Thyroid gland (tissue), 4 donors: ENCODE measurements around the gene C2orf81. TPM values are rescaled to one million over a fixed set of nuclear protein-coding genes. Genes with fewer than 3 reads are reported as not detected.

Experiments
- DNase-seq, 2 donors: peaks; one replicate each; pipeline ENCODE4 v3.0.0-alpha.2; 2019
- H3K27ac ChIP-seq, 3 donors: fragments of 200-600 bp; sonication (generic); 1 replicate in 2 of 3; 2 replicates in 1 of 3; pipeline ENCODE4 v1.5.1; 2016 to 2019; ENCODE audit warnings: mild to moderate bottlenecking in 1 of 3, moderate library complexity in 1 of 3
- H3K27me3 ChIP-seq: fragments of 200-600 bp; sonication (generic); one replicate; pipeline ENCODE4 v1.5.1; 2019
- H3K36me3 ChIP-seq, 2 donors: fragments of 200-600 bp; sonication (generic); one replicate each; pipeline ENCODE4 v1.5.1; 2016 to 2019
- H3K4me1 ChIP-seq, 2 donors: fragments of 200-600 bp; sonication (generic); one replicate each; pipeline ENCODE4 v1.5.1; 2017 to 2019
- H3K4me3 ChIP-seq, 3 donors: fragments of 200-600 bp; sonication (generic); replicated peaks in 1 of 3; 1 replicate in 2 of 3; 2 replicates in 1 of 3; pipeline ENCODE4 v1.5.1; 2016; ENCODE audit warnings: mild to moderate bottlenecking in 1 of 3
- H3K9me3 ChIP-seq: fragments of 200-600 bp; sonication (generic); one replicate; pipeline ENCODE4 v1.5.1; 2017
- CTCF ChIP-seq, 6 experiments: fragments of 200-600 bp in 3 of 6; fragments of 450-650 bp in 3 of 6; sonication (generic) in 3 of 6; IDR thresholded peaks; one replicate each; pipeline ENCODE4 v1.5.1; 2016 to 2019; ENCODE audit warnings: antibody characterized with exemption in 6 of 6, mild to moderate bottlenecking in 2 of 6, inconsistent platforms in 1 of 6, moderate library complexity in 1 of 6
- POLR2A ChIP-seq, 2 donors: fragments of 450-650 bp; IDR thresholded peaks; one replicate each; pipeline ENCODE4 v1.6.1; 2017; ENCODE audit warnings: antibody characterized with exemption in 2 of 2, mild to moderate bottlenecking in 2 of 2, moderate library complexity in 1 of 2
- WGBS, 2 donors: methylation state at CpG; one replicate each; pipeline ENCODE4 v1.1.5; 2017; 5-methylcytosine and 5-hydroxymethylcytosine counted together
- intact Hi-C: fragments of 100-400 bp; cut with DNase I; formaldehyde crosslinking; loops from one replicate; pipeline ENCODE4 v1.15.1; 2023
- total RNA-seq, 4 donors: library from RNA; depleted of rRNA; stranded (reverse); fragments of >200 nt; gene quantifications; one replicate each; pipeline ENCODE4 v1.2.3, GENCODE V29; 2016

Gene C2orf81
- total RNA-seq, 4 donors from 2014 or later: 2.3 to 3.4 (median 3.1) TPM

- Histone ChIP-seq H3K4me1 (peaks cover 23 to 25% of the 10 kb centered on the region in 2 donors), H3K9me3 (no peaks in the 10 kb centered on the region), H3K27me3 (no peaks in the 10 kb centered on the region), H3K36me3 (no peaks in the 10 kb centered on the region), H3K27ac (no peak overlapping the region), H3K4me3 (no peak overlapping the region)
- intact Hi-C loops: no loop called here
- TF ChIP-seq CTCF (IDR thresholded peaks at IDR 0.05) (no peak), POLR2A (IDR thresholded peaks at IDR 0.05) (no peak)
- DNase-seq: no peak
- WGBS, 2 donors: 81 to 86% methylated on average over 1 of the region's 1 CpG
Observed at GRCh38 chr2:74419345-74419744, 2.1 kb downstream of the C2orf81 start.

GRCh38 chr2:74418312-74418711 is 3.1 kb downstream of the C2orf81 start:
- H3K27ac ChIP-seq: no peak overlapping the region
- intact Hi-C loops: no loop called here
- no peaks in the 10 kb centered on the region for H3K9me3 ChIP-seq
- H3K36me3 ChIP-seq: no peaks in the 10 kb centered on the region
- no peak for DNase-seq
- WGBS, 2 donors: 79 to 81% methylated on average over 27 of the region's 27 CpGs
- no peak overlapping the region for H3K4me3 ChIP-seq
- peaks cover 26 to 29% of the 10 kb centered on the region in 2 donors for H3K4me1 ChIP-seq
- no peaks in the 10 kb centered on the region for H3K27me3 ChIP-seq
- TF ChIP-seq CTCF (IDR thresholded peaks at IDR 0.05) (no peak), POLR2A (IDR thresholded peaks at IDR 0.05) (no peak)

- no peak overlapping the region for H3K27ac ChIP-seq
- DNase-seq: no peak
- H3K9me3 ChIP-seq: no peaks in the 10 kb centered on the region
- H3K4me3 ChIP-seq: no peak overlapping the region
- TF ChIP-seq POLR2A (IDR thresholded peaks at IDR 0.05): no peak
- TF ChIP-seq CTCF (IDR thresholded peaks at IDR 0.05): no peak
- peaks cover 26 to 29% of the 10 kb centered on the region in 2 donors for H3K4me1 ChIP-seq
- intact Hi-C loops: no loop called here
- H3K27me3 ChIP-seq: no peaks in the 10 kb centered on the region
- WGBS, 2 donors: 84 to 97% methylated on average over 5 to 6 of the region's 6 CpGs
- no peaks in the 10 kb centered on the region for H3K36me3 ChIP-seq
Observed at GRCh38 chr2:74417763-74418162, 3.7 kb downstream of the C2orf81 start.

GRCh38 chr2:74417197-74417596 is 4.2 kb downstream of the C2orf81 start:
- WGBS, 2 donors: 79 to 93% methylated on average over 3 of the region's 3 CpGs
- H3K4me1 ChIP-seq: peaks cover 24 to 27% of the 10 kb centered on the region in 2 donors
- DNase-seq: no peak

GRCh38 chr2:74416778-74417177 is 4.6 kb downstream of the C2orf81 start:
- H3K4me1 ChIP-seq: peaks cover 20 to 25% of the 10 kb centered on the region in 2 donors
- no peaks in the 10 kb centered on the region for H3K27me3 ChIP-seq
- no peak overlapping the region for H3K27ac ChIP-seq
- intact Hi-C loops: no loop called here
- no peaks in the 10 kb centered on the region for H3K36me3 ChIP-seq
- WGBS, 2 donors: 73 to 77% methylated on average over 3 of the region's 3 CpGs
- H3K4me3 ChIP-seq: no peak overlapping the region
- H3K9me3 ChIP-seq: no peaks in the 10 kb centered on the region
- no peak for TF ChIP-seq CTCF (IDR thresholded peaks at IDR 0.05)
- TF ChIP-seq POLR2A (IDR thresholded peaks at IDR 0.05): no peak
- DNase-seq: no peak

More at GRCh38 chr2:74417197-74417596, 4.2 kb downstream of the C2orf81 start:
- H3K27me3 ChIP-seq: no peaks in the 10 kb centered on the region
- no peaks in the 10 kb centered on the region for H3K9me3 ChIP-seq
- no peak for TF ChIP-seq POLR2A (IDR thresholded peaks at IDR 0.05)
- TF ChIP-seq CTCF (IDR thresholded peaks at IDR 0.05): no peak
- no peak overlapping the region for H3K27ac ChIP-seq
- H3K4me3 ChIP-seq: no peak overlapping the region
- H3K36me3 ChIP-seq: no peaks in the 10 kb centered on the region
- intact Hi-C loops: no loop called here
